H1 (cell line): ENCODE data around the gene SPIB. TPM values are rescaled to one million over a fixed set of nuclear protein-coding genes. Genes with fewer than 3 reads are reported as not detected.

Experiments
- ATF3 ChIP-seq: IDR thresholded peaks from 2 replicates; pipeline ENCODE4 v1.6.1; 2011; ENCODE audit warnings: low read depth, mild to moderate bottlenecking, low read length; ENCODE audit not compliant: insufficient read depth
- CHD7 ChIP-seq: fragments of 300-600 bp; sonication (generic); IDR thresholded peaks from 2 replicates; pipeline ENCODE4 v1.7.1; 2012; ENCODE audit warnings: low read length, moderate library complexity, mild to moderate bottlenecking, inconsistent platforms; ENCODE audit not compliant: insufficient replicate concordance
- FOSL1 ChIP-seq: IDR thresholded peaks from 2 replicates; pipeline ENCODE4 v1.6.1; 2011; ENCODE audit warnings: mild to moderate bottlenecking, low read depth, low read length, moderate library complexity; ENCODE audit not compliant: insufficient read depth
- JUND ChIP-seq: IDR thresholded peaks from 2 replicates; pipeline ENCODE4 v1.6.1; 2011; ENCODE audit warnings: mild to moderate bottlenecking, improper control_type of control experiment, low read length
- SIN3A ChIP-seq, 2 experiments: IDR thresholded peaks in 1 of 2; conservative IDR thresholded peaks in 1 of 2; 2 replicates each; pipeline ENCODE4 v1.6.1; 2011 to 2012; ENCODE audit warnings: low read length in 2 of 2, improper control_type of control experiment in 1 of 2, low read depth in 1 of 2, mild to moderate bottlenecking in 1 of 2
- polyA plus RNA-seq, 7 experiments: library from polyadenylated mRNA; depleted of rRNA in 3 of 7; stranded (reverse) in 5 of 7; unstranded in 2 of 7; fragments of >200 nt in 5 of 7; fragments of 200-250 nt in 2 of 7; gene quantifications; 1 replicate in 5 of 7; 2 replicates in 1 of 7; 4 replicates in 1 of 7; pipeline versions ENCODE4 v1.2.1 to v1.2.3, GENCODE V29; 2011 to 2013; ENCODE audit warnings: missing spikeins in 2 of 7, mixed read lengths in 2 of 7
- total RNA-seq: library from RNA; stranded (reverse); fragmentation: NEBNext Ultra II Directional; extraction: Animal tissue kit (Norgen Biotek cat#: 25700); gene quantifications from 2 replicates; pipeline ENCODE4 v1.2.1, GENCODE V29; 2021

The SPIB gene
- total and polyA plus RNA-seq, 2 of the 8 experiments (the other 6 are each of a cell fraction or from before 2014, with no cell fraction given), result 11.1 to 17.4 TPM

GRCh38 chr19:50402544-50403301 lies 16.0 kb upstream of the SPIB start (continued):
- TF ChIP-seq CHD7, result no peak
- no peak for TF ChIP-seq SIN3A (conservative IDR thresholded peaks at IDR 0.05 in 1 of 2, IDR thresholded peaks at IDR 0.05 in 1 of 2; ENCODE audit: low read depth in 1 of 2, low read length in 2 of 2)
- TF ChIP-seq ATF3, result no peak
- TF ChIP-seq FOSL1, result no peak
- no peak for TF ChIP-seq JUND
